GM04503 (cell line): Measurements from ENCODE around the gene TECPR1.
A peak's percentile ranks its signal among the peaks of the same experiment; 100 is the strongest.

ENCODE experiments used
- DNase-seq: peaks from one replicate; pipeline ENCODE4 v3.0.0-alpha.2; 2012; ENCODE audit warnings: low read depth

Gene TECPR1

DNA sequence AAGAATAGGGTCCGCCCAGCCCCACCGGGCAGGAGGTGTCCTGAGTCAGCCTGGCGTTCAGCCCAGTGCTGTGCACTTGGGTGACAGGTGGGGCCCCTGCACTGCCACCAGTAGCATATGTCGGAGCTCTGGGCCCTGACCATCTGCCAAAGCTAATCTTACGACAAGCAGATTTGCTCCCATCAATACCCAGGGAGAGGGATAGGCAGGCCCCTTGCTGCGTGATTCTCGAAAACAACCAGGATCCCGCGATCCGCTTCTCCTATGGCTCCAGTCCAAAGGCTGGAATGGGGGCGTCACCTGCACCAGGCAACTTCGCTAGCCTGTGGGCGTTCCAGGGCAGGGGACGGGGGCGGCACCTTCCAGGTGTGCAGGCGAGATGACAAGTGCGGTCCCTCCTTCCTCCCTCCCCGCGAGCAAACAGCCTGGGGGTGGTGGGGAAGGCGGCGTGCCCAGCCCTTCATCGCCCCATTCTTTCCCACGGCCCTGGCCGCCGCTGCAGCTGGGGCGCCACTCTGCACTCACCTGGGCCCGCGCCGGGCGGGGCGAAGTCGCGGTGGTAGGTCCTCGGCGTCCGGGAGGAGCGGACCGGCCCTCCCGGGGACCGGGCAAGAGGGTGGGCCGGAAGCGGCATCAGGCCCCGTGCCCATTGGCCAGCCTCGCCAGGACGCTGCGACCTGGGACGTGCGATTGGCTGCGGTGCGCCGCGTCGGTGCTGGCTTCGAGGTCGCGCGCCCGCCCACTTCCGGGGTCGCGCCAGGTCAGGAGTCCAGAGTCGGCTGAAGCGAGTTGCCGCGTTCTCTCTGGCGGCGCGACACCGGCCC is at the start of gene TECPR1:
TSS of gene TECPR1 (minus strand) at position 632 of the 824 bp plus-strand sequence. CDS start 6,086 bp downstream, outside the sequence.
- DNase-seq: peak; percentile 53

DNA sequence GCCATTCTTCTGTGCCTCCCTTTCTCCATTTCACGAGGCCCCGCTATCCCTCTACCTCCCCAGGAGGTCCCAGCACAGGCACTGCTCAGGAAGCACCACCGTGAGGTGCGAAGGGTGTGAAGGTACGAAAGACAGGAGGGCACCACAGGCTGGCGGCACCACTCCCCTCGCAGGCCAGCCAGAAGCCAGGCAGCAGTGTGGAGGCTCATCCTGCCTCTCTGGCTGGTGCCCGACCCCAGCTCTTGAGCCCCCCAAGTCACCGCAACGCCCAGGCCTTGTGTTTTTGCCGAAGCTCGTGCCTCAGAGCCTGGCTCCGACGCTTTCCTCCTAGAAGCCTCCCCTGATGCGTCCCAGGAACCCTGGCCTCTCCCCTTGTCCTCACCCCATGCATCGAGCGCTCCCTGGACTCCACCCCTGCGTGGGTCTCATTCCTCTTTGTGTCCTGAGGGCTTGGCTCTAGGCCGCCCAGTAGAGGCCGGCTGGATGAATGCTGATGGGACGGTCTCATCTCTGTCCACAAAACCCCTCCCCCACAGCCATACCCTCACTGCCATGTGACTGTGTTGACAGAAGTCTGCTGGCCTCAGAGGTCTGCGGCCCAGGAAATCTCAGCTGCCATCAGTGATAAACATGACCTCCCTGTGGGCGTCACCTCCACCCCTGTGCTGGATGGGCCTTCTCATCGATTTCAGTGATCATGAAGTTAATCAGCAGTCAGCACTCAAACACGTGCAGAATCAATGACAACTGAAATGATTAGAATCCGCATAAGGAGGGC is 48.8 kb upstream of the TECPR1 start:
- DNase-seq: no peak

GRCh38 chr7:98297626-98298286 is 45.7 kb upstream of the TECPR1 start:
- no peak for DNase-seq

DNA sequence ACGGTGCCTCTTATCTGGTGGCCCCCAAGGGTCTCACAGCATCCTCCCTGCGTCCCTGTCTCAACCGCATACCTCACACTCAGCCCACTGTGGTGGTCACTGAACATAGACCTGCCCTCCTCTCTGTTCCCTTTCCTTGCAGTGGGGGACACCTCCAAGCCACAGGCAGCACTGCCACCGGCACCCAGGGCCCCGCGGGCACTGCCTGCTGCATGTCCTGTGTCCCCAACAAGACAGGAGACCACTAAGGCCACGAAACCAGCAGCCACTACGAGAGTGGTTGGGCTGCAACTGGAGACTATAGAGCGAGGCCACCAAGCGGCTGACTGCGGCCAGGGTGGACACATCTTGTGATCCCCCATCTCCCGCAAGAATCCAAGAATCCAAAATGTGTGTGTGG is 44.8 kb upstream of the TECPR1 start:
- no peak for DNase-seq

GRCh38 chr7:98295467-98296192 is 43.6 kb upstream of the TECPR1 start:
- DNase-seq: no peak

- no peak for DNase-seq
These were observed 42.9 kb upstream of the TECPR1 start for GRCh38 chr7:98294798-98295382.

GRCh38 chr7:98294326-98294725 is 42.3 kb upstream of the TECPR1 start:
- DNase-seq: no peak

DNA sequence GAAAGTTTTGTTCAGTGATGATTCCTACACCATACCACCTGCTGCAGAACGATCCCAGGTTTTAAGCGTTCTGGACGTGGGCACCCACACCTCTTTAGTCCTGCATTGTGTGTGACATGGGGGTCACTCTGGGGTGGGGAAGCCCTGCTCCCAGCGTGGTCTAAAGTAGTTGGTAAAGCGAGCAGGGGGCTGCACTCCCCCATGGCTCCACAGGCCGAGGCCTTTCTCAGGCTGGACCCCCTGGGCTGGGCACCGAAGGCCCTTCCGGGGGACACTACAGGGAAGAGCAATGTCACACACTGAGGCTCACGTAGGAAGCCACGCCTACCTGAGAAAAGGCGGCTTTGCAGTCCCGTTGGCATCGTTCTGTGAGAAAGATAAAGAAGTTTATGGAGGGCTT is 41.7 kb upstream of the TECPR1 start:
- no peak for DNase-seq

DNA sequence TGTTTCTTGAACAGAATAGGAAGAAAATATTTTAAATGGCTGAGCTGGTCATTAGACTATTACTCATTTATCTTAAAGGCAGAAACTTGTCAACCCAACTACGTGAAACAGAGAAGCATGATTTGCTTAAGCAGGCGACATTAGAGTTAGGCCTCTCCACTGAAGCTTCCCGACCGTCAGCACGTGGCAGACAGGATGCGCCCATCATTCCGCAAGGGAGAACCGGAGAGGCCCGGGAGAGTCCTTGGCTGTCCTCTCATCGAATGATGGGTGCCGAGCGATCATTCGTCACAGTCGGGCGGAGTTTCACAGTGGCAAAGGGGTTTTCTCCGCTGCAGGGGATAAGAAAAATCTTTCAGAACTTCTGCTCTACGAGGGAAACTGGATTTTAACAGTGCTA is 41.2 kb upstream of the TECPR1 start:
- no peak for DNase-seq

DNA sequence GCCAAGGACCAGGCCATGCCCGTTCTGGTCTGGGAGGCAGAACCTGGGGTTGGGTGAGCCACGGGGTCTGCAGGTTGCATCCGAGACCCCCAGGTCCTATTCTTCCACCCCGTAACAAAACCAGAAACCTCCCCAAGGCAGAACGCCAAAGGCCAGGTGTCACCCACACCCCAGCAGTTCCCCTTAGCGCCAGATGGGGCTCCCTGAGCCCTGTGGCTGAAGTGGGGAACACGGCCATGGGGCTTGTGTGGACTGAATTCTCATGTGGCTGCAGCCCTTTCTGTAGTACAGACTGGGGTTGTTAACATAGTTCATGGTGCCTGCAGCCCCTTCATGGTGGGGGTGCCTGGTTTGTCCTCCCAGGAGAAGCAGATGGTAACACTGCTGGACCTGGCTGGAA is 39.7 kb upstream of the TECPR1 start:
- DNase-seq: no peak

DNA sequence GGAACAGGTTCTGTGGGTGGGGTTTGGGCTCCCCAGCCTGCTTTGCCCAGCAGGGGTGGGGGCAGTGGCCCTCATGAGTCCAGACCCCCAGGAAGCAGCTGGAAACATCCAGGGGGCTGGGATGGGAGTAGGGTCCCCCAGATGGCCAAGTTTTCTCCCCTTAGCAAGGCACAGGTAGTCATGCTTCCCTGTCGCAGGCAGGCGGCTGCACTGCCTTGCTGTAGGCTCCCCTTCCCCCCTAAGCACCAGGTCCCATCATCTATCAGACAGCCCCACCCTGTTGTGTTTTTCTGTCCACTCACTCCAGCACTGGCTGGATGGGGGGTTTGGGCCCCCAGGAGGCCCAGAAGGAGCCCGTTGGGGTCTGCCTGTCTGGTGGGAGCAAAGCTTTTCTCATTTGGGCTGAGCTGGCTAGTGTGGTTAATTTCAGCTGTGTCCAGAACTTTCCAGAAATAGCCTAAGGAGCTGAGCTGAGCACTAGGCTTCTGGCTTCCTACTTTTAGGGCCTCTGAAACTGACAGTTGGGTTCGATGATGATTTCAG is 37.4 kb upstream of the TECPR1 start:
- no peak for DNase-seq

DNA sequence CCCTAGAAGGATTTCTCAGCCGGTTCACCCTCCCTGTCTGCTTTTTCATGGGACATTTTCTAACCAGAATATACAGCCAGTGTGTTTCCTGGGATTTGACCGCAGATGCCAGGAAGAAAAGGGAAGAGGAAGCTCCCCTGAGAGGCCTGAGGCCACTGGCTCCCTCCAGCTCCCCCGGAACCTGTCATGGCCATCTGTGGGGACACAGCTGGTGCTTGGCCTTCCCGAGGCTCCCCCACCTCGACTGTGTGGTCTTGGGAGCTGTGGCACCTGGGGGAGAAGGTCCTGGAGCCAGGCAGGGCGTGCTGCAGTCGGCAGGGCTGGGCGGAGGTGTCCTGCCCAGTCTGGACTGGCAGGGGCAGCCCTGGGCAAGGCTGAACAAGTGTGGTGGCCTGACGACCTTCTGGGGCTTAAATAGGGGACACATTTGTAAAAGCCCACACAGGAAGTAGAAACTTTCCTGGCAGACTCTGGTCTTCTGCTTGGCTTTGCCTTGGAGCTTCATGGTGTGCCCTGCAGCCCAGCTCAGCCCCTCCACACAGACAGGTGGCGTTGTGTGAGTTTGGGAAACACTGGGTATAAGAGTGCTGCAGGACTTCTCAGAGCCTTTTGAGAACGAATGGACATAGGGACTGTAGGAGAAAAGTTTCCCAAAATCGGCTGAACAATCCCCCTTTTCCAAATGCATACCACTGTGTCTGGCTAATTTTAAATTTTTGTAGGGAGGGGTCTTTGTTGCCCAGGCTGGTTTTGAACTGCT is 36.2 kb upstream of the TECPR1 start:
- no peak for DNase-seq

- no peak for DNase-seq
These were observed 35.5 kb upstream of the TECPR1 start for GRCh38 chr7:98287486-98287959.

GRCh38 chr7:98286701-98287485 is 34.9 kb upstream of the TECPR1 start:
- no peak for DNase-seq

GRCh38 chr7:98286093-98286539 is 34.1 kb upstream of the TECPR1 start:
- DNase-seq: peak; percentile 51

- DNase-seq: no peak
These were observed 33.4 kb upstream of the TECPR1 start for GRCh38 chr7:98285157-98286092.

DNA sequence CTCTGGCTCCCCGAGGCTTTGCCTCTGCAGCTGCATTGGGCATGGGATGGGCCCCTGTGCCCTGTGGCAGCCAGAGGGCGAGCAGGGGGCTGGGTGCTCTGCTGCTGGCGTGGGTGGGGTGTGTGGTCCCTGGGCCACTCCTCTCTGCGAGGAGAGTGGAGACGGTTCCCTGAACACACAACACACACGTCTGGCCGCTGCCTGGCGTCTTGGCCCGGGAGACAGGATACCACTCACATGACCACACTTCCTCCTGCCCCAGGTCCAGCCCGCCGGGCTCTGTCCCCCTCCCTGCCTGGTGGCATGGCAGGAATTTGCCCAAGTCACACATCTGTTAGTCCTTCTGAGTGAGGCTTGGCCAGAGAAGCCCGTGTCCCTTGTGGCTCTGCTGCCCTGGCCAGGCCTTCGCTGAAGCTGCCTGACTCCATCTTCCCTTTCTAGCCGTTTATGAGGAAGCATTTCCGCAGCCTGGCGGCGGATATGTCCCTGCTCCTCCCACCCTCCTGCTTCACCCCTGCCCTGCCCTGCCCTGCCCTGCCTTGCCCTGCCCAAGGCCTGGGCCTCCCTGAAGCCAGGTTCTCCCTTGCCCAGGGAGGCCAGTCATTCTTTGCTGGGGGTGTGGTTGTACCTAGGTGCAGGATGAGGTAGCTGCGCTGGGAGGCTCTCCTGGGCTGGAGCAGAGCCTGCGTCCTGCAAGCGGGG is 32.5 kb upstream of the TECPR1 start:
- DNase-seq: peak; percentile 91

- no peak for DNase-seq
These were observed 31.8 kb upstream of the TECPR1 start for GRCh38 chr7:98283887-98284222.
